GM12878 (cell line): ENCODE data around the gene BLOC1S3. TPM values are rescaled to one million over a fixed set of nuclear protein-coding genes. Genes with fewer than 3 reads are reported as not detected.

ENCODE experiments used
- ATAC-seq: fragments of 200-7000 bp; cut with Tn5 transposase; 3 replicates; pipeline ENCODE4 v1.9.1; 2020; ENCODE audit warnings: mild to moderate bottlenecking, moderate library complexity
- BruUV-seq: library from RNA; stranded (reverse); fragments of 400-500 nt; replicated peaks from 2 replicates; lab custom pipeline; 2021; lab: Mats Ljungman, UMichigan
- CTCF ChIA-PET: fragments of 300-600 bp; sonication (Branson Sonifier 250); formaldehyde crosslinking; extraction: SDS; loops from one replicate; lab custom pipeline; 2021; ENCODE audit warnings: inconsistent platforms; lab: Yijun Ruan, JAX
- POLR2A ChIA-PET: fragments of 350-600 bp; formaldehyde crosslinking; extraction: SDS; loops from one replicate; lab custom pipeline; 2021; ENCODE audit warnings: inconsistent platforms; lab: Charles Lee
- RAD21 ChIA-PET: fragments of 300-600 bp; sonication (Branson Sonifier 250); formaldehyde crosslinking; loops from one replicate; lab custom pipeline; 2023; ENCODE audit warnings: antibody characterized with exemption; ENCODE audit not compliant: unreplicated experiment; lab: Charles Lee
- SMC1A ChIA-PET: fragments of 300-600 bp; sonication (Branson Sonifier 250); formaldehyde crosslinking; loops from one replicate; lab custom pipeline; 2023; ENCODE audit not compliant: unreplicated experiment, uncharacterized antibody; lab: Charles Lee
- DNase-seq: peaks from one replicate; pipeline ENCODE4 v3.0.0-alpha.2; 2011; ENCODE audit warnings: low read depth, low spot score
- FAIRE-seq: peaks from 3 replicates; lab custom pipeline; 2011; peaks lifted over from hg19 to GRCh38; lab: Jason Lieb, UNC
- H2AFZ ChIP-seq: 2 replicates; pipeline ENCODE4 v1.6.0; 2011; ENCODE audit warnings: low read depth, low read length, control low read depth; ENCODE audit not compliant: control insufficient read depth
- H3K27ac ChIP-seq: 2 replicates; pipeline ENCODE4 v1.5.1; 2011; ENCODE audit warnings: control low read depth; ENCODE audit not compliant: control insufficient read depth, insufficient read depth
- H3K27me3 ChIP-seq, 2 experiments: replicated peaks in 1 of 2; 2 replicates each; pipeline versions ENCODE4 v1.6.0 to v1.6.1; 2011; ENCODE audit warnings: low read length in 1 of 2; ENCODE audit not compliant: control insufficient read depth in 2 of 2, insufficient read depth in 2 of 2
- H3K36me3 ChIP-seq, 2 experiments: 2 replicates each; pipeline ENCODE4 v1.5.1; 2011; ENCODE audit warnings: low read length in 1 of 2; ENCODE audit not compliant: control insufficient read depth in 2 of 2, insufficient read depth in 2 of 2
- H3K4me1 ChIP-seq: 2 replicates; pipeline ENCODE4 v1.6.1; 2011; ENCODE audit warnings: mild to moderate bottlenecking, low read length, moderate library complexity, mixed read lengths; ENCODE audit not compliant: control insufficient read depth, insufficient read depth
- H3K4me2 ChIP-seq: 2 replicates; pipeline ENCODE4 v1.6.0; 2011; ENCODE audit warnings: control low read depth; ENCODE audit not compliant: control insufficient read depth, insufficient read depth
- H3K4me3 ChIP-seq: fragments of 200-600 bp; sonication (generic); 2 replicates; pipeline ENCODE4 v1.5.1; 2016
- H3K79me2 ChIP-seq: 2 replicates; pipeline ENCODE4 v1.6.0; 2011; ENCODE audit warnings: low read length; ENCODE audit not compliant: control insufficient read depth, insufficient read depth
- H3K9ac ChIP-seq: 2 replicates; pipeline ENCODE4 v1.8.0; 2011; ENCODE audit warnings: low read length, control low read depth, mixed read lengths; ENCODE audit not compliant: control insufficient read depth, insufficient read depth
- H3K9me3 ChIP-seq: replicated peaks from 3 replicates; pipeline ENCODE4 v1.5.1; 2011; ENCODE audit warnings: mild to moderate bottlenecking, low read length; ENCODE audit not compliant: control insufficient read depth, insufficient read depth
- H4K20me1 ChIP-seq: 2 replicates; pipeline ENCODE4 v1.6.0; 2011; ENCODE audit not compliant: control insufficient read depth, insufficient read depth
- ATF3 ChIP-seq: IDR thresholded peaks from 2 replicates; pipeline ENCODE4 v1.6.1; 2011; ENCODE audit warnings: low read depth, mild to moderate bottlenecking, low read length, moderate library complexity, borderline replicate concordance; ENCODE audit errors: extremely low read depth
- BACH1 ChIP-seq: fragments of 450-650 bp; IDR thresholded peaks from 2 replicates; pipeline ENCODE4 v1.6.1; 2017; ENCODE audit warnings: mild to moderate bottlenecking, borderline replicate concordance
- CEBPB ChIP-seq, 2 experiments: fragments of 150-350 bp in 1 of 2; IDR thresholded peaks; 2 replicates each; pipeline ENCODE4 v1.6.1; 2012 to 2014; ENCODE audit warnings: low read depth in 2 of 2, low read length in 2 of 2, borderline replicate concordance in 1 of 2, inconsistent platforms in 1 of 2
- EGR1 ChIP-seq, 2 experiments: IDR thresholded peaks; 1 replicate in 1 of 2; 2 replicates in 1 of 2; pipeline ENCODE4 v1.6.1; 2011 to 2012; ENCODE audit warnings: low read depth in 2 of 2, low read length in 2 of 2, borderline replicate concordance in 1 of 2, mild to moderate bottlenecking in 1 of 2, moderate library complexity in 1 of 2
- EZH2 ChIP-seq: IDR thresholded peaks from 2 replicates; pipeline ENCODE4 v1.6.1; 2012; ENCODE audit warnings: low read depth, mild to moderate bottlenecking, control low read depth, inconsistent platforms, low read length, borderline replicate concordance; ENCODE audit not compliant: control insufficient read depth
- MXI1 ChIP-seq: fragments of 150-350 bp; IDR thresholded peaks from 2 replicates; pipeline ENCODE4 v1.6.1; 2011; ENCODE audit warnings: low read depth, mild to moderate bottlenecking, inconsistent platforms, low read length, improper control_type of control experiment
- NKRF ChIP-seq: fragments of 450-650 bp; conservative IDR thresholded peaks from 2 replicates; pipeline ENCODE4 v1.6.1; 2017; ENCODE audit warnings: mild to moderate bottlenecking, moderate library complexity
- POLR2A ChIP-seq: IDR thresholded peaks from 2 replicates; pipeline ENCODE4 v1.6.1; 2011; ENCODE audit warnings: low read depth, mild to moderate bottlenecking, low read length
- RAD21 ChIP-seq: IDR thresholded peaks from 2 replicates; pipeline ENCODE4 v1.6.1; 2011; ENCODE audit warnings: mild to moderate bottlenecking, low read depth, low read length, moderate library complexity; ENCODE audit not compliant: insufficient read depth
- RCOR1 ChIP-seq: conservative IDR thresholded peaks from 2 replicates; pipeline ENCODE4 v1.6.1; 2012; ENCODE audit warnings: low read depth, low read length, improper control_type of control experiment
- RUNX3 ChIP-seq: IDR thresholded peaks from 2 replicates; pipeline ENCODE4 v1.6.1; 2012; ENCODE audit warnings: low read length, inconsistent platforms
- SIN3A ChIP-seq: IDR thresholded peaks from 2 replicates; pipeline ENCODE4 v1.6.1; 2012; ENCODE audit warnings: low read depth, low read length, improper control_type of control experiment
- SMARCA5 ChIP-seq: fragments of 450-650 bp; IDR thresholded peaks from 2 replicates; pipeline ENCODE4 v1.6.1; 2017; ENCODE audit warnings: mild to moderate bottlenecking
- ZNF384 ChIP-seq: IDR thresholded peaks from 2 replicates; pipeline ENCODE4 v1.6.1; 2012; ENCODE audit warnings: low read depth, mild to moderate bottlenecking, low read length, improper control_type of control experiment, borderline replicate concordance
- ZNF687 ChIP-seq: fragments of 450-650 bp; IDR thresholded peaks from 2 replicates; pipeline ENCODE4 v1.6.1; 2017; ENCODE audit warnings: mild to moderate bottlenecking, moderate library complexity
- WGBS: methylation state at CpG from one replicate; pipeline ENCODE4 v1.1.6; 2016; ENCODE audit warnings: low lambda C conversion rate; ENCODE audit not compliant: insufficient replicate concordance, insufficient coverage; ENCODE audit errors: missing lambda C conversion rate; 5-methylcytosine and 5-hydroxymethylcytosine counted together
- in situ Hi-C: fragments of 300-500 bp; cut with MboI; formaldehyde crosslinking; loops from 9 replicates; pipeline ENCODE4 v1.14.3; 2018; ENCODE audit warnings: mixed read lengths
- intact Hi-C: fragments of 100-400 bp; cut with micrococcal nuclease; formaldehyde crosslinking; loops from one replicate; pipeline ENCODE4 v1.14.2; 2022; ENCODE audit not compliant: unreplicated experiment
- polyA plus RNA-seq, 11 experiments: library from polyadenylated mRNA; depleted of rRNA in 4 of 11; unstranded in 6 of 11; stranded (reverse) in 5 of 11; fragments of >200 nt; fragmentation: Nextera tagmentation in 4 of 11; fragmentation: Illumina TruSeq in 1 of 11; extraction: Ambion mirVana in 4 of 11; extraction: Trizol in 1 of 11; gene quantifications; 1 replicate in 1 of 11; 2 replicates in 10 of 11; pipeline versions ENCODE4 v1.2.1 to v1.2.3, GENCODE V29; 2011 to 2016; ENCODE audit warnings: inconsistent platforms in 2 of 11, missing spikeins in 2 of 11, low read depth in 1 of 11
- total RNA-seq, 4 experiments: library from RNA; depleted of rRNA in 3 of 4; stranded (reverse); fragments of >200 nt in 3 of 4; fragmentation: Illumina TruSeq in 1 of 4; extraction: Trizol in 1 of 4; gene quantifications; 2 replicates each; pipeline versions ENCODE4 v1.2.1 to v1.2.3, GENCODE V29; 2013 to 2021

Gene BLOC1S3
- total and polyA plus RNA-seq, 10 of the 15 experiments (the other 5 are each of a cell fraction or from before 2014, with no cell fraction given): 3.6 to 18.3 (median 10.4) TPM

- in situ Hi-C loops: no loop called here
- BruUV-seq: TSS peak; percentile 80
- no peak for DNase-seq
- H3K4me2 ChIP-seq: peak overlapping the region; percentile 88
- RAD21 ChIA-PET: interaction anchor here (0.7 to 2.5 kb wide), 12 partner anchors 8 to 703 kb away, joined by 3 to 21 read pairs (median 4); partner anchors contain the start of genes PPP1R37 and RELB
- SMC1A ChIA-PET: interaction anchor here (0.5 to 2.9 kb wide), 9 partner anchors 8 to 299 kb away, joined by 3 to 17 read pairs (median 4); no protein-coding TSS in a partner anchor
- H3K4me3 ChIP-seq: peak overlapping the region; percentile 86
- H3K9ac ChIP-seq: peak overlapping the region; percentile 81
- no peaks in the 10 kb centered on the region for H4K20me1 ChIP-seq
- H2AFZ ChIP-seq: peak overlapping the region; percentile 78
- FAIRE-seq: no peak
- 5% methylated on average over 86 of the region's 97 CpGs for WGBS
- H3K36me3 ChIP-seq: peaks cover 0 to 6% of the 10 kb centered on the region in 2 experiments; a peak in 2 of 4 replicates
- POLR2A ChIA-PET: interaction anchor here (0.5 to 3.8 kb wide), 15 partner anchors 8 to 225 kb away, joined by 3 to 33 read pairs (median 6); partner anchors contain the start of genes CLASRP, CLPTM1, PPP1R37 and RELB
- peaks cover 19% of the 10 kb centered on the region for H3K4me1 ChIP-seq
- H3K79me2 ChIP-seq: peaks cover 39% of the 10 kb centered on the region
- H3K27ac ChIP-seq: peak overlapping the region; percentile 79
- CTCF ChIA-PET: interaction anchor here (0.5 to 2.9 kb wide), 17 partner anchors 8 to 395 kb away, joined by 3 to 19 read pairs (median 5); partner anchors contain the start of genes CLASRP and PPP1R37
- intact Hi-C loops: loop anchor here (5.0 kb wide), 2 partner anchors 87 to 102 kb away; partner anchors contain the start of genes GEMIN7, PPP1R37 and ZNF296
- ATAC-seq: peak; percentile 24
- no peaks in the 10 kb centered on the region for H3K9me3 ChIP-seq
- no peaks in the 10 kb centered on the region for H3K27me3 ChIP-seq
- TF ChIP-seq MXI1 (no peak; the same call in 1 of the 2 replicates), RAD21 (no peak), CEBPB (IDR thresholded peaks at IDR 0.05; ENCODE audit: borderline replicate concordance in 1 of 2, low read depth in 2 of 2, low read length in 2 of 2) (no peak), POLR2A (peak; percentile 74), RUNX3 (no peak), SMARCA5 (peak; percentile 54; the same call in 1 of the 2 replicates), ZNF384 (no peak), RCOR1 (no peak), SIN3A (peak; percentile 49; the same call in 1 of the 2 replicates), EGR1 (IDR thresholded peaks at IDR 0.05; ENCODE audit: borderline replicate concordance in 1 of 2, low read depth in 2 of 2, low read length in 2 of 2) (peak; percentile 4 to 94), NKRF (peak; percentile 93), EZH2 (no peak), ATF3 (no peak), BACH1 (peak; percentile 49; the same call in 1 of the 2 replicates), ZNF687 (0 out of 2 replicates have a peak, but pooled peaks have one; percentile 29)
Observed at GRCh38 chr19:45179072-45179891, 698 bp downstream of the BLOC1S3 start.
